ENCODE results near the gene IFT80.
"Not testable (repeated sequence)": the region's sequence is repeated elsewhere in the genome, so short reads cannot be mapped to it uniquely, and the experiment has no call there.

IFT80 gene

DNA sequence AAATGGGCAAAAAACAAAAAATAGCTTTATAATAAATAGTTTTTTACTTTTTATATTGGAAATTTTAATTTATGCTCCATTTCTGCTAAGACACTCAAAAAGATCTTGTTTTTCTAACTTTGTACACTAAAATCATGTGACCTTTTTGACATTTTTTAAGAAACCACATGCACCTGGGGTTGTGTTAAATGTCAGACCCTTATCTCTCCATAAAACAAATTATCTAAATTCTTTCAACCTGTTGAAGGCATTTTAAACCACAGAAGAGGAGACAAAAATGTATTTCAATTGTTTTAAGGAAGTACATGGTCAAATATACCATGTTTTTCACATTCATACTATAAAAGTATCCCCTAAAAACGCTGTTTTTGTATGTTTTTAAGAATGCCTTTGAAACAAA is 29.2 kb downstream of the IFT80 start:
- in situ Hi-C loops (cut with MboI; ENCODE audit: low sequenced_read_pairs): no loop called here

- in situ Hi-C loops (cut with MboI; ENCODE audit: low sequenced_read_pairs): no loop called here
These were observed 30.2 kb downstream of the IFT80 start for GRCh38 chr3:160368804-160369203.

DNA sequence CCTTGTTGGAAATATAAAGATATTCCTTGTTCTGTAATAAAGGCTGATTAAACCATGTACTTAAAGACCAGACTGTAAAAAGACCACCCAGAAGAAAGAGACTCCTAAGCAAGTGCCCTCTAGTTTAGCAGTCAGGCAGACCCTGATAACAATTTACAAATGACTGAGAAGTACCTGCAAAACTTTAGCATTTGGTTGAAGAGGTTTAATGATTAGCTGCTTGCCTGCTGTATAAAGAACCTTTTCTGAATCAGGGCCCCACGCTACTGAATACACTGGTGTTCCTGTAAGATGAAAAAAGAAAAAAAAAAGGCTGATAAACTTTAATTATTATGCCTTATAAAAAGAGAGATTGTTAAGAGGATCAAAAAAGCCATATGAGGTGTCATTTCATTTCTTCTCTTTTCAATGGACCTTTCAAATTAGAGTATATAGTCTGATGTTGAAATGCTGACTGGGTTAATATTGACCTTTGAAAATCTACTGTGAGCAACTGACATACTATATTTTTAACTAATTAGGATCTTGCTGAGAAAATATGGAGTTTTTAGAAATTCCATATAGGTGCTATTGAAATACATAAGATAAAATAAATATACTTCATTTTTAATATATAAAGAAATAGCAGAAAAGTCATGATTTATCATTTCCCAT is 33.0 kb downstream of the IFT80 start:
- in situ Hi-C loops (cut with MboI; ENCODE audit: low sequenced_read_pairs): no loop called here

GRCh38 chr3:160362896-160363295 is 36.1 kb downstream of the IFT80 start:
- in situ Hi-C loops (cut with MboI; ENCODE audit: low sequenced_read_pairs): not testable (repeated sequence)

GRCh38 chr3:160355826-160356225 is 43.2 kb downstream of the IFT80 start:
- in situ Hi-C loops (cut with MboI; ENCODE audit: low sequenced_read_pairs): no loop called here

DNA sequence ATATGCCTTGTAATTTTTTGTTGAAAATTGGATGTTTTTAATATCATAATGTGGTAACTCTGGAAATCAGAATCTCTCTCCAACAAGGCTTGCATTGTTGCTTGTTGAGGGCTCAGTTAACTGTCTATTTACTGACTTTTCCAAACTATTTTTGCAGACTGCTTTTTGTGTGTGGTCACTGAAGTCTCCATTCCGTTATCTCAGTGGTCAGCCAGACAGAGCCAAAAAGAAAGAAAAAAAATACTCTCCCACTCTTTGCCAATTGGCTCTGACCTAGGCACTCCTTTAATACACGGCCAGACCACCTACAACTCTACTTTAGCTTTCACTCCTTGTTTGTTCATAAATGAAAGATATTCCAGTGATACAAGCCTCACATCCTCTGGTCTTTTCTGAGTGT is 52.5 kb downstream of the IFT80 start:
- in situ Hi-C loops (cut with MboI; ENCODE audit: low sequenced_read_pairs): no loop called here

GRCh38 chr3:160343132-160343531 is 55.9 kb downstream of the IFT80 start:
- in situ Hi-C loops (cut with MboI; ENCODE audit: low sequenced_read_pairs): no loop called here

- in situ Hi-C loops (cut with MboI; ENCODE audit: low sequenced_read_pairs): no loop called here
These were observed 58.7 kb downstream of the IFT80 start for GRCh38 chr3:160340351-160340750.

DNA sequence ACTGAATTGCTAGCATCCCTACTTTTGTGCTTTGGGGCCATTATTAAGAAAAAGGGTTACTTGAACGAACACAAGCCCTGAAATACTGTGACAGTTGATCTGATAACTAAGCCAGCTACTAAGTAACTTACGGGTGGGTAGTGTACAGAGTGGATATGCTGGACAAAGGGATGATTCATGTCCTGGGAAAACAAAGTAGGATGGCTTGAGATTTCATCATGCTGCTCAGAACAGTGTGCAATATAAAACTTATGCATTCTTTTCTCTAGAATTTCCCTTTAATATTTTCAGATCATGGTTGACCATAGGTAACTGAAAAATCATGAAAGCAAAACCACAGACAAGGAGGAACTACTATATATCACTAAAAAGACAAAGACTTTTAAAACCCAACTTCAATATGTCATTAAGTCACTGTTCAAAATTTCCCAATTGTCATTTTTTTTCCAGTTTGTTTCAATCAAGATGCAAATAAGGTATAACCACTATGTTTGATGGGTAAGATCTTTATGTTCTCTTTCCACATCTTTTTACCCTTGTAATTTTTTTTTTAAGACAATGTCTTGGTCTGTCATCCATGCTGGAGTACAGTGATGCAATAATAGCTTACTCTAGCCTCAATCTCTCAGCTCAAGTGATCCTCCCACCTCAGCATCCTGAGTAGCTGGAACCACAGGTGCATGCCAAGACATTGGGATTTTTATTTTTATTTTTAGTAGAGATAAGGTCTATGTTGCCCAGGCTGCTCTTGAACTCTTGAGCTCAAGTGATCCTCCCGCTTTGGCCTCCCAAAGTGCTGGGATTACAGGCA is 67.7 kb downstream of the IFT80 start:
- in situ Hi-C loops (cut with MboI; ENCODE audit: low sequenced_read_pairs): no loop called here

DNA sequence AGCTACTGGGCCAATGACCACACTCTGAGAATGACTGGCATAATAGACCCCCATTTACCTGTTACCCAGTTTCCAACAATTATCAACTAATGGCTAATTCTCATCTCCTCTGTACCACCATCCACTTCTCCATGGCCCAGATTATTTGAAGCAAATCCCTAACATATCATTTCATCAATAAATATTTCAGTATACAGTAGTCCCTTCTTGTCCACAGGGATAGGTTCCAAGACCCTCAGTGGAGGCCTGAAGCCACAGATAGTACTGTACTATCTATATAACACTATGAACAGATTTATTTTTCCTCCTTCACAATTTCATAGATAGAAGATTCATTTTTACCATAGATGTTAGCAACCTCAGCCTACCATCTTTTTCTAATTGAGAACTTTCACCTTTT is 68.3 kb downstream of the IFT80 start:
- in situ Hi-C loops (cut with MboI; ENCODE audit: low sequenced_read_pairs): no loop called here

DNA sequence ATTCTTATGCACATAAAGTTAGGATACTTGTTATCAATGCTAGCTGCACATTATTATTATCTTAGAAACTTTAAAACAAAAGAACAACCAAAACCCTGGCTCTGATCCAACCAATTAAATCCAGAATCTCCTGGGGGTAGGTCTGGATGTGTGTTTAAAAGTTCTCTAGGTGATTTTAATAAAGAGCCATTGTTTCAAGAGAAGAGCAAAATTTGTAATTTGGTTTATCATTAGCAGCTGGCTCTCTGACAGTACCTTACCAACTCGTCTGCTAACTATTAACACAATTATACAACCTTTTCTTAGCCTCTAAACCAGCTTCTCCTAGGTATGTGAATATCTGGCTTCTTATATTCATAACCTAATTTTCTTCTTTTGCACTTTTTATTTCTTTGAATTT is 68.9 kb downstream of the IFT80 start:
- in situ Hi-C loops (cut with MboI; ENCODE audit: low sequenced_read_pairs): no loop called here

GRCh38 chr3:160326286-160326685 is 72.7 kb downstream of the IFT80 start:
- in situ Hi-C loops (cut with MboI; ENCODE audit: low sequenced_read_pairs): not testable (repeated sequence)

- in situ Hi-C loops (cut with MboI; ENCODE audit: low sequenced_read_pairs): not testable (repeated sequence)
These were observed 77.2 kb downstream of the IFT80 start for GRCh38 chr3:160321821-160322220.

- in situ Hi-C loops (cut with MboI; ENCODE audit: low sequenced_read_pairs): no loop called here
These were observed 79.7 kb downstream of the IFT80 start for GRCh38 chr3:160319322-160319721.

GRCh38 chr3:160314995-160315394 is 84.0 kb downstream of the IFT80 start:
- in situ Hi-C loops (cut with MboI; ENCODE audit: low sequenced_read_pairs): no loop called here

DNA sequence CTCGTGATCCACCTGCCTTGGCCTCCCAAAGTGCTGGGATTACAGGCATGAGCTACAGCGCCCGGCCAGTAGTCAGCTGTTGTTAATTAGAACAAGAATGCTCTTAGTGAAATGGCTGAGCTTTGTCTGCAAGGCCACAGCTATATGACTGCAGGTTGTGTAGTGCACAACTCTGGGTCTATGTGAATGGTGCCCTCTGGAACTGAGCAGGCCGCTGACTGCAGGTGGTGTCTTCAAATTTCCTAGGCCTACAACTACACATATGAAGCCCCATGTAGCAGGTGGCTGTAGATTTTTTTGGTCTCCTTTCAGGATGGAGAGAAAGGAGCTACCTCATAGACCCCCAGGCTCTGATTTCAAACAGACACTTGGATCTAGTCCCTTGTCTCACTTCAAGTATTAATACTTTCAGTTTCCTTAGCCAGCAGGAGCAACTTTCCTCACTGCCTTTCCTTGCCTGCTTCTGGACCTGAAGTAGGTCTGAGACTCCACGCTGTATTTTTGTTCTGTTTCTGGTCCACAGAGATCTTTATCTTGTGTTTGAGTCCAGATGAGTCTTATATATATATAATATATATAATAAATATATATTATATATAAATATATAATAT is 86.9 kb downstream of the IFT80 start:
- in situ Hi-C loops (cut with MboI; ENCODE audit: low sequenced_read_pairs): no loop called here

DNA sequence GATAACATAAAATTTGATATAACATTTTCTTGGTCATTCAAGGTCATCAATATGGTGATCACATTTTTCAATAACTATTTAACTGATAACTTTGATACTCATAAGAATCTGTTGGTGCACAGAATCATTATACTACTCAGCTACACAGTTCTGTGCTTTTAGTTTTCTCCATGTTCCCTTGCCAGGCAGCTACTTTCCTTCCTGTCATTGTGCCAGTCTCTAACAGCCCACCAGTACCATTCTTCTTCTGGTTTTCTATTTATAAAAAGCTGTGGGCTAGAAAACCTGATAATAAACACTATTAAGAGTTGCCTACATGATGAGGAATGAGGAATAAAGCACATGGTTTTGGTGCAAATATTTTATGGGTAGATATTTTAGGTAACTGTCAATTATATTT is 96.2 kb downstream of the IFT80 start:
- in situ Hi-C loops (cut with MboI; ENCODE audit: low sequenced_read_pairs): no loop called here

- in situ Hi-C loops (cut with MboI; ENCODE audit: low sequenced_read_pairs): no loop called here
These were observed 102.4 kb downstream of the IFT80 start for GRCh38 chr3:160296591-160296990.

DNA sequence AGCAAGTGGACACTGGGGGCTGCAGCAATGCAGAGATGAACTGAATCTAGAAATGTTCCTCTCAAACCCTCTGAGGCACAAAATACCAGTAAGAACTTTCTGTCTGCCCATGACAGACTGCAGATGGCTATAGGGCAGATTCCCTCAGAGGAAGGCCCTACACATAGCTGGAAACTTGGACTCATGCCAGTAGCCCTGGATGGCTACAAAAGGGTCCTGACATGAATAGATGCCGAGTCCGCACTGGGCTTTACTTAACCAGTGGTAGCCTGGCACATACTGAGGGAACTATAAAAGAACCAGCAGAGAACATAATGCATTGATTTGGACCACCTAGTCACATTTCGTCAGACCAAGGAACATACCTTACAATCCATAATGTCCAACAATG is 107.1 kb downstream of the IFT80 start:
- in situ Hi-C loops (cut with MboI; ENCODE audit: low sequenced_read_pairs): no loop called here

DNA sequence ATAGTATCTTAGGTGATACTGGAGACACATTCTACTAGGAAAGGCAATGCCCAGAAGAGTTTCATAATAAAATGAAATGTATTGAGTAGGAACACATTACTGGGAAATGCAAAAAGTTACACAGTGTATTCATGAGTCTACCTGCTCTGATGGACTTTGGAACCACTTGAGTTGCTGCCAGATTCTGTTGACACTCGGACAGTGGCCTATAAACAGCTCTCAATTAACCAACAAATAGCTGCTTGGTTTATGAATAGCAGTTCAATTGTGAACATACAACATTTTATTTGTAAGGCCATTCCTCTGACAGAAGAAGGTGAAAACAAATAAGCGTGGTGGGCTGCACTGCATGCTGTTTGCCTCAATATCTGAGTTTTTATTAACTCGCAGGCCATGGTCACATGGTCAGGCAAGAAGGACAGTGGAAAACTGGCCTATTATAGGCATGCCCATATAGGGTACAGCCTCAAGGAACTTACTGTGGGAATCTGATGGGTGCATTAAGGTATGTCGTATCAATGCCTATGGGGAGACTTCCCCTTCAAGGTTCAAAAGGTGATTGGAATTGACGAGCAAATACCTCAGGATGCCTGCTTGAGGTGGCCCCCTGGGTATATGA is 107.6 kb downstream of the IFT80 start:
- in situ Hi-C loops (cut with MboI; ENCODE audit: low sequenced_read_pairs): no loop called here

DNA sequence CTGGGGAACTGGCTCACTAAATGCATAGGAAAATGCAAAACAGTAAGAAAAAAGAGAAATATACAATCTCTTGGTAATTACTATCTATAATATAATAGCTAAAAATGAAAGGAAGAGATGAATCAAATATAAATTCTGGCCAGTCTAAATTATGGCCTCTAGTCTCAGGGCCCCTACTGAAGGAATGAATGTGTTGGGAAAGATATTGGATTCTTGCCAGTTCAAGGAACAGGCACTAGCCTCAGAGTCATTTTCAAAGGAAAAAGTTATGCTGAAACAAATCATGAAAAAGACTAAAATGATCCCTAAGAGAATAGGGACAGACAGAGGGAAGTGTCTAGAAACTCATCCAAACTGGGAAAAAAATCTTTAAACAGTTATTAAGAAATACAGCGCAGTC is 111.4 kb downstream of the IFT80 start:
- in situ Hi-C loops (cut with MboI; ENCODE audit: low sequenced_read_pairs): no loop called here

DNA sequence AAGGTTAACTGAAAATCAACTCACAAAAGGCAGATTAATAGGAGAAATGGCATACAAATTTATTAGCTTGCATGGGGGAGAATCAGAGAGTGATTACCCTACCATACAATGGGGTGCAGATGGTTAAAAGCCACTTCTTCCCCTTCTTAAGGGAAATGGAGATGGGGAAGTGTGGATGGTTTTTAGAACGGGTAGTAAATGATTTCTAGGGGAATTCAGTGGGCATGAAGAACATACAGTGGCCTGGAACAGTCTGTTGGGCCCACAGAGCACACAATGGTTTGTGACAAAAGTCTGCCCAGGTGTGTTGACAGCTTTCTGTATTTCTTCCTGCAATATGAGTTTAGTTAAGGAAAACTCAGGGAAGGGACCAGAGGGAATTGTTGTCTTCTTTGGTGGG is 112.8 kb downstream of the IFT80 start:
- in situ Hi-C loops (cut with MboI; ENCODE audit: low sequenced_read_pairs): no loop called here

Data from hTERT RPE-1 (cell line).